ENCODE measurements around the gene RASGRF1. TPM values are rescaled to one million over a fixed set of nuclear protein-coding genes. Genes with fewer than 3 reads are reported as not detected.

RASGRF1 gene
- total RNA-seq, 4 donors from 2014 or later: 5.4 to 73.4 TPM; not detected in 2

DNA sequence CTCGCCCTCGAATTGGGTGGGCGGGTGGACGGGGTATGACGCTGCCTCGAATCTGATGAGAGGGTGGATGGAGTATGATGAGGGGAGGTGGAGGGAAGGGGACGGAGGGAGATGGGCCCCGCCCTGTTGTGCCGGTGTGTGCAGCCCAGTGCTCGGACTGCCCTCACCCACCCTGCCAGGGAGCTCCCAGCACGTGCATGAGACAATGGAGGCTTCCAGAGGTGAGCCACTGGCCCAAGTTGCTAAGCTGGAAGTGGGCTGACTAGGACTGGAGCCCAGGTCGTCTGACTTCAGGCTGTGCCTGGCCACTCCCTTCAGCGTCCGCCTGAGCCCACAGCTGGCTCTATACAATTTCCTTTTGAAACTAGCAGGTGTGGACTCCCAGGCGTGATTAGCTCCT, 98.7 kb downstream of the RASGRF1 start:
- Histone ChIP-seq H3K4me1 (peaks cover 0 to 4% (median 0%) of the 10 kb centered on the region in 4 donors), H3K4me3 (no peak overlapping the region), H3K27ac (peak overlapping the region in 1 of 4 donors; percentile 69), H3K9me3 (no peaks in the 10 kb centered on the region), H3K27me3 (no peaks in the 10 kb centered on the region), H3K36me3 (no peaks in the 10 kb centered on the region)
- no peak for TF ChIP-seq POLR2A (IDR thresholded peaks at IDR 0.05)
- TF ChIP-seq, protein P1, sequence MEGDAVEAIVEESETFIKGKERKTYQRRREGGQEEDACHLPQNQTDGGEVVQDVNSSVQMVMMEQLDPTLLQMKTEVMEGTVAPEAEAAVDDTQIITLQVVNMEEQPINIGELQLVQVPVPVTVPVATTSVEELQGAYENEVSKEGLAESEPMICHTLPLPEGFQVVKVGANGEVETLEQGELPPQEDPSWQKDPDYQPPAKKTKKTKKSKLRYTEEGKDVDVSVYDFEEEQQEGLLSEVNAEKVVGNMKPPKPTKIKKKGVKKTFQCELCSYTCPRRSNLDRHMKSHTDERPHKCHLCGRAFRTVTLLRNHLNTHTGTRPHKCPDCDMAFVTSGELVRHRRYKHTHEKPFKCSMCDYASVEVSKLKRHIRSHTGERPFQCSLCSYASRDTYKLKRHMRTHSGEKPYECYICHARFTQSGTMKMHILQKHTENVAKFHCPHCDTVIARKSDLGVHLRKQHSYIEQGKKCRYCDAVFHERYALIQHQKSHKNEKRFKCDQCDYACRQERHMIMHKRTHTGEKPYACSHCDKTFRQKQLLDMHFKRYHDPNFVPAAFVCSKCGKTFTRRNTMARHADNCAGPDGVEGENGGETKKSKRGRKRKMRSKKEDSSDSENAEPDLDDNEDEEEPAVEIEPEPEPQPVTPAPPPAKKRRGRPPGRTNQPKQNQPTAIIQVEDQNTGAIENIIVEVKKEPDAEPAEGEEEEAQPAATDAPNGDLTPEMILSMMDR (IDR thresholded peaks at IDR 0.05): no peak
- DNase-seq: peak in 1 of 3 donors; percentile 33

DNA sequence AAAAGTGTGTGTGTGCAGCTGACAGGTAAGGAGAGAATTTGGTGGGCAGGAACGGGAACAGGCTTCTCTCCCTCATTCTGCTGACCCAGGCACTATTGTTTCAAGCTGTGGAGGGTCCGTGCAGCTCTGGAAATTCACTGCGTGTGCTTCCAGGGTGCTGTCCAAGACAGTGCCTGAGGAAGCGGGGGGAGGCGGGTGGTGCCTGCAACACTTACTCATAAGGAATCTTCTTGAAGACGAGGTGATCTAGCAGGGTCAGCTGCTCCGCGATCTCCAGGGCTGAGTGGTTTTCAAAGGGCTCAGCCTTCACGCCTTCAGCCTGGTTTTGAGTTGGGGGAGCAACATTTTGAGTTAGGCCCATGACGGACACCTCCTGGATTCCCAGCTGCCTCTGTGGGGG, 99.1 kb downstream of the RASGRF1 start:
- H3K36me3 ChIP-seq: no peaks in the 10 kb centered on the region
- no peak for TF ChIP-seq POLR2A (IDR thresholded peaks at IDR 0.05)
- TF ChIP-seq, protein P1 (IDR thresholded peaks at IDR 0.05): no peak
- no peaks in the 10 kb centered on the region for H3K9me3 ChIP-seq
- H3K4me3 ChIP-seq: no peak overlapping the region
- peak overlapping the region in 2 of 4 donors; percentile 43 to 69 for H3K27ac ChIP-seq
- H3K4me1 ChIP-seq: peaks cover 0 to 4% (median 0%) of the 10 kb centered on the region in 4 donors
- no peaks in the 10 kb centered on the region for H3K27me3 ChIP-seq
- DNase-seq: peak in 1 of 3 donors; percentile 34

DNA sequence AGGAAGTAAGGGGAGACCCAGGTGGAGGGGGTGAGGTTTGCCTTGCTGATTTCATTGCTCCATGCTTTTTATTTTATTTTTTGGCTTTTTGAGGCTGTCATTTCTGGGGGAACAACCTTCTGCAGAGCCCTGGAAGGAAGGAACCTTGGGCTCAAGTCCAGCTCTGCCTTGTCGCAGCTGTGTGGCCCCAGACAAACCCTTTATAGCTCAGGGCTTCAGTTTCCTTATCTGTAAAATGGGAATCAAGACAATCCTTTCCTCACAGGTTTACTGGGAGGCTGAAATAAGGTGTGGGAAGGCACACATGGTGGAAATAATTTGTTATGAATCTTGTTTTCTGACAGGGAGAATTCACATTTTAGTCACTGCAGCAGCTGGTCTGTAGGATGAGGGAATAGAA, 100.3 kb downstream of the RASGRF1 start:
- TF ChIP-seq POLR2A (IDR thresholded peaks at IDR 0.05): no peak
- H3K27me3 ChIP-seq: no peaks in the 10 kb centered on the region
- H3K27ac ChIP-seq: peak overlapping the region in 2 of 4 donors; percentile 30 to 69
- H3K4me1 ChIP-seq: peaks cover 0 to 4% (median 0%) of the 10 kb centered on the region in 4 donors
- no peaks in the 10 kb centered on the region for H3K36me3 ChIP-seq
- no peaks in the 10 kb centered on the region for H3K9me3 ChIP-seq
- peak in 1 of 3 donors; percentile 2 for DNase-seq
- H3K4me3 ChIP-seq: no peak overlapping the region

DNA sequence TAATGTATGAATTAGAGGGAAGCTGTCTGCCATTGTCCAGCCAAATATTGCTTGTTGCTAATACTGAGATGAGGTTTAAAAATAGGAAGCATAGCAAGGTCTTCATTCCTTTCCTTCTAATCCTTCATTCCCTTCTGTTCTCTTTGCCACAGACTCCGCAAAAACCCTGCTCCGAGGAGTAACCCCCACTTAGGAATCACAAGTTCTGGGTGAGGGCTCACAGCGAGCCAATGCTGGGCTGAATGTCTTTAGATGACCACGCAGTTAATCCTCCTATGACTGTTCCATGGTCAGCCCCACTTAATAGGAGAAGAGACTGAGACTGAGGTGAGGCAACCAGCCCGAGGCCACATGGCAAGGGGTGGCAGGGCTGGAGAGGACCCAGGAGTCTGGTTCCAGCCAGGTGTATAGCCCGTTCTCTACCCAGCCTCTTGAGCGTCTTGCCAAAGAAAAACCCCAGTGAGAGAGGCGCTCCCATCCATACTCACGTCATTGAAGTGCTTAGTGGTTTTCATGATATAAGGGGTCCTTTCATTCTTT, 100.8 kb downstream of the RASGRF1 start:
- peak overlapping the region in 3 of 4 donors; percentile 25 to 69 (median 31) for H3K27ac ChIP-seq
- DNase-seq: peak in 1 of 3 donors; percentile 8
- H3K4me1 ChIP-seq: peaks cover 0 to 4% (median 0%) of the 10 kb centered on the region in 4 donors
- no peaks in the 10 kb centered on the region for H3K36me3 ChIP-seq
- TF ChIP-seq, protein P1 (IDR thresholded peaks at IDR 0.05): no peak
- no peak for TF ChIP-seq POLR2A (IDR thresholded peaks at IDR 0.05)
- no peak overlapping the region for H3K4me3 ChIP-seq
- no peaks in the 10 kb centered on the region for H3K27me3 ChIP-seq
- no peaks in the 10 kb centered on the region for H3K9me3 ChIP-seq

DNA sequence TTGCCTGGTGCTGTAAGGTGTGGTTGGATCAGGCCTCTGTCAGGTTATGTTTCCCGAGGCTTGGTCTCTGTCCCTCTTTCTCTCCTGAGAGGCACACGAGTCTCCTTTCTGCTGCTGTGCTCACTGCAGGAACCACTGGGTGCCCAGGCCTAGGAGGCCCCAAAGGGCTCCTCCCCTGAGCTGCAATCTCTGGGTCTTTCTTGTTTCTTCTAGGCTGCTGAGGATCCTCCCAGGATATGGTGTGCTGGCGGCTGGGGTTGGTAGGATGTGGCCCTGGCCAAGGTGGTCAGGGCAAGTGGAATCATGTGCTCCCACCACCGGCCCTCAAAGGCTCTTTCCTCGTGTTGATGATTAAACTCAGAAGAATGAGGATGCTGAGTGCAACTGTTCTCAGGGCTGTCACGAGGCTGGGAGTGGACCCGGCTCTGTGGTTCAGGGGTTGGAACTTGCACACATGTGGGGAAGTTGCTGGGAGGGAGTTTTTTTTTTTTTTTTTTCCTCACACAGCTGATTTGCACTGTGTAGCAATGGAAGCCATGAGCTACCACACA, 102.1 kb downstream of the RASGRF1 start:
- Histone ChIP-seq H3K4me3 (no peak overlapping the region), H3K9me3 (no peaks in the 10 kb centered on the region), H3K4me1 (peaks cover 0 to 4% (median 0%) of the 10 kb centered on the region in 4 donors), H3K27ac (peak overlapping the region; percentile 49 to 77 (median 64)), H3K36me3 (no peaks in the 10 kb centered on the region), H3K27me3 (no peaks in the 10 kb centered on the region)
- peak in 2 of 3 donors; percentile 59 to 85 for DNase-seq
- TF ChIP-seq, protein P1 (IDR thresholded peaks at IDR 0.05): no peak
- TF ChIP-seq POLR2A (IDR thresholded peaks at IDR 0.05): no peak

DNA sequence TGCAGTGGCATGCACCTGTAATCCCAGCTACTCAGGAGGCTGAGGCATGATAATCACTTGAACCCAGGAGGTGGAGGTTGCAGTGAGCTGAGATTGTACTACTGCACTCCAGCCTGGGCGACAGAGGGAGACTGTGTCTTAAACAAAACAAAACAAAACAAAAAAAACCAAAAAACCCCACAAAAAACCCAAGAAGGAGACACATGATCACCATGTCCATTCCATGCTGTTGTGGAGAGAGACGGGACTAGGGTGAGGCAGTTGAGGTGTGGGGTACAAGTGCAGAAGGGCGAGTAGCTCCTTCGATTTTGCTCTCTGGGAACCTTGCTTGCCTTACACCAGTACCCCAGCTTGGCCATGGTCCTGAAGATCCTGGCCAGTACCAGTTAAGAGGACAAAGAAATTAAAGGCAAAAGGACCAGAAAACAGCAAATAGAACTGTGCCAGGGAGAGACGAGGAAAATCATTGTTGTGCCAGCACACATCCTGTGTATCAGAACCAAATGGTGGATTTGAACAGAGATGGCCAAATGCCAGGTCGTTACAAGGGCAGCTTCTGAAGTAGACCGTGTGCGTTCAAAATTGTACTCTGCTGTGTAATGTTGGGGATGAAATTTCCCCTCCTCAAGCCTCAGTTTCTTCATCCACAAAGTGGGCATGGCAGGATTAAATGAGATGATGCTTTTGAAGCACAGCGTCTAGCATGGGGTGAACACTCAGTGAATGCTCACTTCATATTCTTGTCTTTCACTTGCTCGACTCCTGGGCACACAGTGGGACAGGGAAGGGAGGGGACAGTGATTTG, 102.8 kb downstream of the RASGRF1 start:
- no peak overlapping the region for H3K4me3 ChIP-seq
- no peaks in the 10 kb centered on the region for H3K9me3 ChIP-seq
- DNase-seq: no peak
- H3K4me1 ChIP-seq: peaks cover 0 to 4% (median 0%) of the 10 kb centered on the region in 4 donors
- H3K27ac ChIP-seq: peak overlapping the region; percentile 49 to 77 (median 64)
- no peaks in the 10 kb centered on the region for H3K36me3 ChIP-seq
- TF ChIP-seq, protein P1 (IDR thresholded peaks at IDR 0.05): no peak
- no peaks in the 10 kb centered on the region for H3K27me3 ChIP-seq
